Testis (tissue), 3 donors: ENCODE data around the gene LPAR1. TPM values are rescaled to one million over a fixed set of nuclear protein-coding genes. Genes with fewer than 3 reads are reported as not detected.

Source experiments
- DNase-seq: peaks from one replicate; pipeline ENCODE4 v3.0.0-alpha.2; 2019
- H3K27ac ChIP-seq, 2 donors: fragments of 200-600 bp; sonication (generic); one replicate each; pipeline ENCODE4 v1.5.1; 2019
- H3K27me3 ChIP-seq: fragments of 200-600 bp; sonication (generic); one replicate; pipeline ENCODE4 v1.5.1; 2019
- H3K36me3 ChIP-seq: fragments of 200-600 bp; sonication (generic); one replicate; pipeline ENCODE4 v1.5.1; 2017; ENCODE audit warnings: low read depth; ENCODE audit errors: missing control alignments
- H3K4me1 ChIP-seq: fragments of 200-600 bp; sonication (generic); one replicate; pipeline ENCODE4 v1.5.1; 2019
- H3K4me3 ChIP-seq, 2 donors: fragments of 200-600 bp; sonication (generic); one replicate each; pipeline ENCODE4 v1.5.1; 2017 to 2019
- H3K9me3 ChIP-seq: fragments of 200-600 bp; sonication (generic); one replicate; pipeline ENCODE4 v1.5.1; 2017
- CTCF ChIP-seq, 3 experiments: fragments of 450-650 bp in 2 of 3; fragments of 200-600 bp in 1 of 3; sonication (generic) in 1 of 3; IDR thresholded peaks; one replicate each; pipeline ENCODE4 v1.5.1; 2016 to 2019; ENCODE audit warnings: antibody characterized with exemption in 3 of 3, mild to moderate bottlenecking in 2 of 3, moderate library complexity in 1 of 3
- POLR2A ChIP-seq: fragments of 450-650 bp; IDR thresholded peaks from one replicate; pipeline ENCODE4 v1.6.1; 2017; ENCODE audit warnings: antibody characterized with exemption, mild to moderate bottlenecking, moderate library complexity
- WGBS, 2 donors: methylation state at CpG; one replicate each; pipeline ENCODE4 v1.1.5; 2018; 5-methylcytosine and 5-hydroxymethylcytosine counted together
- intact Hi-C: fragments of 100-400 bp; cut with DNase I; formaldehyde crosslinking; loops from one replicate; pipeline ENCODE4 v1.15.1; 2023; ENCODE audit warnings: low total_unique reads
- polyA plus RNA-seq: library from polyadenylated mRNA; stranded (reverse); fragments of 350-450 nt; fragmentation: Illumina TruSeq; extraction: RNeasy Lipid Tissue Mini Kit (QIAGEN cat#74804); gene quantifications from one replicate; pipeline ENCODE4 v1.2.3, GENCODE V29; 2014; ENCODE audit warnings: low read depth, low replicate concordance; ENCODE audit not compliant: insufficient read depth
- total RNA-seq, 2 donors: library from RNA; depleted of rRNA; stranded (reverse); fragments of >200 nt; gene quantifications; one replicate each; pipeline ENCODE4 v1.2.3, GENCODE V29; 2016

LPAR1 gene
- total and polyA plus RNA-seq, 3 donors from 2014 or later = 13.1 to 23.9 (median 19.5) TPM

DNA sequence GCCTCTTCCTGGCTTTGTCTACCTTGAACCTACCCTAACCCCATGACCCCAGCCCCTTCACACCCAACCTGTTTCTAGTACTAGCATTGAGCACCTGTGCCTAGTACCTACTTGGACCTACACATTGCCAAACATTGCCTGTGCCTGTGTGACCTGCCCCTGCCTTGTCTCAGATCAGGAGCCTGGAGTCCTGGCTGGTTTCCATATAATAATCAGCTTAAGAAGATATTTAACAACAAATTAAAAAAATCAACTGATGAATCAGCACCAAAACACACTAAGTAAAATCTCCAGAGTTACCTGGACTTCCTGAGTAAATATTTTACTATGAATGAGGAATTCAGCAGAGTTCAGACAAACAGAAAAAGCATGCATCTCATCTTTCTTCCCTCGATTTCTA, 17.7 kb downstream of the LPAR1 start:
- intact Hi-C loops = no loop called here
- WGBS, 2 donors = 72 to 73% methylated on average over 1 of the region's 1 CpG
- DNase-seq = no peak
- Histone ChIP-seq H3K9me3 (no peaks in the 10 kb centered on the region), H3K27ac (no peak overlapping the region), H3K36me3 (no peaks in the 10 kb centered on the region), H3K4me1 (peaks cover 14% of the 10 kb centered on the region), H3K27me3 (no peaks in the 10 kb centered on the region), H3K4me3 (no peak overlapping the region)
- no peak for TF ChIP-seq POLR2A
- no peak for TF ChIP-seq CTCF (IDR thresholded peaks at IDR 0.05)

GRCh38 chr9:111016426-111017045, 21.7 kb downstream of the LPAR1 start:
- 15 to 31% methylated on average over 3 of the region's 3 CpGs for WGBS, 2 donors
- TF ChIP-seq CTCF (IDR thresholded peaks at IDR 0.05) = no peak
- no peak for TF ChIP-seq POLR2A
- Histone ChIP-seq H3K27me3 (no peaks in the 10 kb centered on the region), H3K36me3 (no peaks in the 10 kb centered on the region), H3K9me3 (no peaks in the 10 kb centered on the region), H3K27ac (no peak overlapping the region), H3K4me1 (peaks cover 14% of the 10 kb centered on the region), H3K4me3 (no peak overlapping the region)
- intact Hi-C loops = no loop called here
- DNase-seq = no peak

DNA sequence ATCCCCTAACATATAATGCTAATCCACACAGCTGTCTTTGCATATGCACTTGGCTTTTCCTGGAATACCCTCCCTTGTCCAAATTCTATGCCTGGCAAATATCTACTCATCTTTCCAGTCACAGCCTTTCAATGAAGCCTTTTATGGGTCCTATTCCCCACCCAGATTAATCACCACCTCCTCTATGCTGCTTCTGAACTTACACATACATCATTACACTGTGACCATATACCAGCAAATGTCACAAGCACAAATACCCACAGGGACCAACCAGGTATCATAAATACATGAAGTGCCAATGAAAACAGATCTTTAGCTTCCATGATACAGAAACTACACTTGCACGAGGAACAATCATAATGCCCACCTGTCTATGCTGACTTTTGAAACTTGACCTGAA, 22.3 kb downstream of the LPAR1 start:
- TF ChIP-seq CTCF (IDR thresholded peaks at IDR 0.05) = no peak
- no peak for TF ChIP-seq POLR2A
- Histone ChIP-seq H3K9me3 (no peaks in the 10 kb centered on the region), H3K27me3 (no peaks in the 10 kb centered on the region), H3K27ac (no peak overlapping the region), H3K36me3 (no peaks in the 10 kb centered on the region), H3K4me3 (no peak overlapping the region), H3K4me1 (peaks cover 14% of the 10 kb centered on the region)
- no peak for DNase-seq
- 46 to 62% methylated on average over 1 of the region's 1 CpG for WGBS, 2 donors
- intact Hi-C loops = no loop called here

DNA sequence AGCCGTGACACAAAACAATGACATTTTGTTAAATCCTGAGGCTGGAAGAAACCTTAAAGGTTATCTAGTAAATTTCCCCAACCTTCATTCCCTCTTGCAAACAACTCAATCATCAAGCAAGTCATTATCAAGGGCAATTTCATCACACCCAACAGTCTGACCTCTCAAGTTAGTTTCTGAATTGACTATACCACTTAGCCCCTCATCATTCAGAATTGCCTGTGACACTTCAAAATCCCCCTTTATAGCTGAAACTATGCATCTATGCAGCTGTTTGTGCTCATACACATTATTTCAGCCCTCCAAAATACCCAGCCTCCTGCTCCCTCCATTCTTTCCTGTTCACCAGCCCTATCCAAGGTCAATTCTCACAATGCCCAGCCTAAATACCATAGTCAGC, 24.6 kb downstream of the LPAR1 start:
- peaks cover 14% of the 10 kb centered on the region for H3K4me1 ChIP-seq
- no peak overlapping the region for H3K4me3 ChIP-seq
- no peaks in the 10 kb centered on the region for H3K36me3 ChIP-seq
- no peak for TF ChIP-seq CTCF (IDR thresholded peaks at IDR 0.05)
- no peak for TF ChIP-seq POLR2A
- H3K27me3 ChIP-seq = no peaks in the 10 kb centered on the region
- peak overlapping the region in 1 of 2 donors; percentile 18 for H3K27ac ChIP-seq
- intact Hi-C loops = no loop called here
- DNase-seq = no peak
- 71 to 73% methylated on average over 1 of the region's 1 CpG for WGBS, 2 donors
- H3K9me3 ChIP-seq = no peaks in the 10 kb centered on the region

- no peak overlapping the region for H3K4me3 ChIP-seq
- H3K4me1 ChIP-seq = peaks cover 14% of the 10 kb centered on the region
- H3K27me3 ChIP-seq = no peaks in the 10 kb centered on the region
- H3K27ac ChIP-seq = peak overlapping the region in 1 of 2 donors; percentile 18
- WGBS, 2 donors = 56 to 68% methylated on average over 1 of the region's 1 CpG
- intact Hi-C loops = no loop called here
- no peak for TF ChIP-seq CTCF (IDR thresholded peaks at IDR 0.05)
- H3K9me3 ChIP-seq = no peaks in the 10 kb centered on the region
- DNase-seq = no peak
- no peaks in the 10 kb centered on the region for H3K36me3 ChIP-seq
Measured at GRCh38 chr9:111013250-111013649, 25.0 kb downstream of the LPAR1 start.
